Mucosa of rectum (tissue), 2 donors: ENCODE results near the gene EIF4EBP3.
A peak's percentile ranks its signal among the peaks of the same experiment; 100 is the strongest.
"Not testable (repeated sequence)": the region's sequence is repeated elsewhere in the genome, so short reads cannot be mapped to it uniquely, and the experiment has no call there.

Experiments
- H3K27ac ChIP-seq, 2 donors: one replicate each; pipeline ENCODE4 v1.7.0; 2013; ENCODE audit warnings: inconsistent platforms in 2 of 2, low read depth in 2 of 2, low read length in 2 of 2
- H3K27me3 ChIP-seq, 2 donors: one replicate each; pipeline ENCODE4 v1.7.0; 2013; ENCODE audit warnings: low read length in 2 of 2; ENCODE audit not compliant: control insufficient read depth in 2 of 2, insufficient read depth in 2 of 2
- H3K36me3 ChIP-seq, 2 donors: one replicate each; pipeline ENCODE4 v1.7.0; 2013; ENCODE audit warnings: low read length in 2 of 2; ENCODE audit not compliant: control insufficient read depth in 2 of 2, insufficient read depth in 2 of 2
- H3K4me1 ChIP-seq, 2 donors: one replicate each; pipeline ENCODE4 v1.7.0; 2013; ENCODE audit warnings: low read length in 2 of 2, mild to moderate bottlenecking in 1 of 2; ENCODE audit not compliant: control insufficient read depth in 2 of 2, insufficient read depth in 2 of 2
- H3K4me3 ChIP-seq, 2 donors: one replicate each; pipeline ENCODE4 v1.7.0; 2013; ENCODE audit warnings: low read length in 2 of 2
- H3K9ac ChIP-seq, 2 donors: one replicate each; pipeline ENCODE4 v1.7.0; 2013; ENCODE audit warnings: low read length in 2 of 2, low read depth in 1 of 2, mild to moderate bottlenecking in 1 of 2
- H3K9me3 ChIP-seq, 2 donors: one replicate each; pipeline ENCODE4 v1.7.0; 2013; ENCODE audit warnings: low read length in 2 of 2; ENCODE audit not compliant: control insufficient read depth in 2 of 2
- donor health status: healthy.
- donor health status: Normal muscosa, but diverticular disease.

The EIF4EBP3 gene

GRCh38 chr5:140573683-140574082 is 26.2 kb downstream of the EIF4EBP3 start:
- H3K4me1 ChIP-seq, result peaks cover 5 to 12% of the 10 kb centered on the region in 2 donors
- peaks cover 0 to 9% of the 10 kb centered on the region in 2 donors for H3K36me3 ChIP-seq
- no peak overlapping the region for H3K4me3 ChIP-seq
- H3K27ac ChIP-seq, result no peak overlapping the region
- no peaks in the 10 kb centered on the region for H3K27me3 ChIP-seq
- no peaks in the 10 kb centered on the region for H3K9me3 ChIP-seq
- H3K9ac ChIP-seq, result no peak overlapping the region

GRCh38 chr5:140574165-140574564 is 26.7 kb downstream of the EIF4EBP3 start:
- Histone ChIP-seq H3K36me3 (peaks cover 0 to 7% of the 10 kb centered on the region in 2 donors), H3K27me3 (no peaks in the 10 kb centered on the region), H3K4me3 (no peak overlapping the region), H3K9me3 (no peaks in the 10 kb centered on the region), H3K4me1 (peaks cover 5 to 10% of the 10 kb centered on the region in 2 donors), H3K27ac (no peak overlapping the region), H3K9ac (no peak overlapping the region)

- Histone ChIP-seq H3K4me1 (peaks cover 5% of the 10 kb centered on the region in 2 donors), H3K9me3 (no peaks in the 10 kb centered on the region), H3K27me3 (no peaks in the 10 kb centered on the region), H3K27ac (no peak overlapping the region), H3K9ac (no peak overlapping the region), H3K4me3 (no peak overlapping the region), H3K36me3 (peaks cover 0 to 3% of the 10 kb centered on the region in 2 donors)
These were observed 27.8 kb downstream of the EIF4EBP3 start for GRCh38 chr5:140575309-140575708.

GRCh38 chr5:140576776-140577201 is 29.3 kb downstream of the EIF4EBP3 start:
- H3K9me3 ChIP-seq, result no peaks in the 10 kb centered on the region
- H3K4me3 ChIP-seq, result no peak overlapping the region
- no peaks in the 10 kb centered on the region for H3K27me3 ChIP-seq
- peak overlapping the region in 1 of 2 donors; percentile 24 for H3K9ac ChIP-seq
- H3K36me3 ChIP-seq, result no peaks in the 10 kb centered on the region
- peaks cover 5% of the 10 kb centered on the region in 2 donors for H3K4me1 ChIP-seq
- H3K27ac ChIP-seq, result peak overlapping the region; percentile 19 to 56

GRCh38 chr5:140579188-140579747 is 31.8 kb downstream of the EIF4EBP3 start:
- not testable (repeated sequence) for H3K9ac ChIP-seq, H3K27me3 ChIP-seq, H3K9me3 ChIP-seq, H3K27ac ChIP-seq, H3K4me1 ChIP-seq, H3K36me3 ChIP-seq, H3K4me3 ChIP-seq

DNA sequence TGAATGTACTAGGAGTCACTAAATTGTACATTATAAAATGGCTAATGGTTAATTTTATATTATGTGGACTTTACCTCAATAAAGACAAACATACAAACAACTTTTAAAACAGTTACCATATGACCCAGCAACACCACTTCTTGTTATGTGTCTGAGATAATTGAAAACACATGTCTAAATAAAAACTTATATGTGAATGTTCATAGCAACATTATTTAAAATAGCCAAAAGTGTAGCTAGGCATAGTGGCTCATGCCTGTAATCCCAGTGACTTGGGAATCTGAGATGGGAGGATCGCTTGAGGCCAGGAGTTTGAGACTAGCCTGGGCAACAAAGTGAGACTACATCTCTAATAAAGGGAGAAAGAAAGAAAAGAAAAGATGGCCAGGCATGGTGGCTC is 40.0 kb downstream of the EIF4EBP3 start:
- Histone ChIP-seq H3K9me3 (no peaks in the 10 kb centered on the region), H3K9ac (no peak overlapping the region), H3K36me3 (no peaks in the 10 kb centered on the region), H3K4me1 (peaks cover 0 to 2% of the 10 kb centered on the region in 2 donors), H3K27me3 (no peaks in the 10 kb centered on the region), H3K27ac (no peak overlapping the region), H3K4me3 (no peak overlapping the region)

GRCh38 chr5:140588311-140589070 is 41.0 kb downstream of the EIF4EBP3 start:
- Histone ChIP-seq H3K9ac (no peak overlapping the region), H3K4me3 (no peak overlapping the region), H3K27ac (no peak overlapping the region), H3K9me3 (no peaks in the 10 kb centered on the region), H3K4me1 (peaks cover 0 to 2% of the 10 kb centered on the region in 2 donors), H3K36me3 (no peaks in the 10 kb centered on the region), H3K27me3 (no peaks in the 10 kb centered on the region)

DNA sequence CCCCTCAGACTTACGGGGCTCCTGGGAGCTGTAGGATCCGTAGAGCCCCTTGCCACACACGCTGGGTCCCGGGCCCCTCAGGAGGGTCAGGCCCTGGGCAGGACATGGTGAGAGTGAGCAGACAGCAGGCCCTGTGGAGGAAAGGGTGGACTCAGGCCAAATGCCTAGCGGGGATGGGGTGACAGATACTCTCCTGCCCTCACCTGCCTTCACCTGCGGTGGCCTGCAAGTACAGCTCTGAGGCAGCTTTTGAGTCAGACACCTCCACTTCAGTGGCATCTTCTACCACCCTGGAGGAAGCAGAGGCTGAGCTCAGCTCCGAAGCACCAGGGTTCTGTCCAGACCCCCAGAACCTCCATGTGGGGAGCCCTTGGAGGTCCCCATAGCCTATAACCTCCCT is 43.4 kb downstream of the EIF4EBP3 start:
- H3K36me3 ChIP-seq, result no peaks in the 10 kb centered on the region
- no peaks in the 10 kb centered on the region for H3K9me3 ChIP-seq
- H3K27ac ChIP-seq, result no peak overlapping the region
- H3K4me1 ChIP-seq, result peaks cover 0 to 5% of the 10 kb centered on the region in 2 donors
- H3K9ac ChIP-seq, result no peak overlapping the region
- no peaks in the 10 kb centered on the region for H3K27me3 ChIP-seq
- no peak overlapping the region for H3K4me3 ChIP-seq

- H3K27me3 ChIP-seq, result no peaks in the 10 kb centered on the region
- no peak overlapping the region for H3K4me3 ChIP-seq
- no peaks in the 10 kb centered on the region for H3K36me3 ChIP-seq
- no peaks in the 10 kb centered on the region for H3K9me3 ChIP-seq
- no peak overlapping the region for H3K9ac ChIP-seq
- peaks cover 3 to 9% of the 10 kb centered on the region in 2 donors for H3K4me1 ChIP-seq
- no peak overlapping the region for H3K27ac ChIP-seq
These were observed 44.4 kb downstream of the EIF4EBP3 start for GRCh38 chr5:140591747-140592372.

- H3K4me1 ChIP-seq, H3K27ac ChIP-seq, H3K4me3 ChIP-seq: not testable (repeated sequence)
These were observed 45.6 kb downstream of the EIF4EBP3 start for GRCh38 chr5:140593070-140593469.

More at GRCh38 chr5:140593070-140593469, 45.6 kb downstream of the EIF4EBP3 start:
- H3K36me3 ChIP-seq, H3K27me3 ChIP-seq, H3K9me3 ChIP-seq, H3K9ac ChIP-seq: not testable (repeated sequence)
